ENCODE results near the gene KCNQ1. TPM values are rescaled to one million over a fixed set of nuclear protein-coding genes. Genes with fewer than 3 reads are reported as not detected.

KCNQ1 gene
- total and polyA plus RNA-seq, 2 donors (not counting 1 experiment from before 2014, with no cell fraction given), result 21.5 to 28.8 TPM

GRCh38 chr11:2472428-2473186 is 27.8 kb downstream of the KCNQ1 start:
- Histone ChIP-seq H3K27me3 (replicated peaks in 1 of 4; ENCODE audit: control extremely low read depth in 1 of 4, control insufficient read depth in 3 of 4, insufficient read depth in 4 of 4, low read length in 3 of 4) (no peaks in the 10 kb centered on the region), H3K4me1 (ENCODE audit: control insufficient read depth in 2 of 2, insufficient read depth in 2 of 2, low read length in 2 of 2) (peaks cover 2 to 3% of the 10 kb centered on the region in 2 donors), H4K20me1 (ENCODE audit: control insufficient read depth, insufficient read depth, low read length, poor library complexity, severe bottlenecking) (peaks cover 66% of the 10 kb centered on the region), H3K27ac (ENCODE audit: low read length in 2 of 2) (no peak overlapping the region), H2AFZ (ENCODE audit: insufficient read depth, low read depth, low read length, poor library complexity, severe bottlenecking) (no peak overlapping the region), H3K9me3 (ENCODE audit: control extremely low read depth in 1 of 3, control insufficient read depth in 2 of 3, insufficient read depth in 1 of 3, low read length in 2 of 3) (peaks cover 0 to 1% (median under 1%) of the 10 kb centered on the region in 3 donors), H3K79me2 (ENCODE audit: control insufficient read depth, insufficient read depth, low read length) (peaks cover 41% of the 10 kb centered on the region), H3K4me3 (ENCODE audit: control extremely low read depth in 1 of 5, extremely low read depth in 1 of 5, insufficient read depth in 1 of 5, low read depth in 2 of 5, low read length in 4 of 5) (no peak overlapping the region), H3K4me2 (replicated peaks; ENCODE audit: low read depth, low read length, poor library complexity, severe bottlenecking) (no peak overlapping the region), H3K9ac (ENCODE audit: low read length) (no peak overlapping the region), H3K36me3 (replicated peaks in 1 of 2; ENCODE audit: control extremely low read depth in 1 of 2, control insufficient read depth in 1 of 2, extremely low read depth in 1 of 2, insufficient read depth in 2 of 2, low read length in 1 of 2) (peaks cover 0 to 2% of the 10 kb centered on the region in 2 experiments)
- intact Hi-C loops (cut with micrococcal nuclease), result no loop called here
- Mint-ChIP-seq H3K4me1 (peaks cover 12% of the 10 kb centered on the region), H3K9me3 (ENCODE audit: insufficient read depth) (no peaks in the 10 kb centered on the region), H3K4me3 (no peak overlapping the region), H3K27ac (peak overlapping the region; percentile 8), H3K27me3 (no peaks in the 10 kb centered on the region)
- no peak for DNase-seq
- no peak for ATAC-seq (ENCODE audit: low read depth)
- TF ChIP-seq CTCF (IDR thresholded peaks at IDR 0.05), result no peak
- no peak for TF ChIP-seq EZH2 (IDR thresholded peaks at IDR 0.05; ENCODE audit: borderline replicate concordance, insufficient read depth, low read depth, low read length, poor library complexity, severe bottlenecking)
- CTCF ChIA-PET, result no interaction called here
- POLR2A ChIA-PET, result no interaction called here
- 91% methylated on average over 6 of the region's 8 CpGs for WGBS (ENCODE audit: insufficient coverage)

- no peak overlapping the region for H3K4me2 ChIP-seq (replicated peaks; ENCODE audit: low read depth, low read length, poor library complexity, severe bottlenecking)
- intact Hi-C loops (cut with micrococcal nuclease), result no loop called here
- no peaks in the 10 kb centered on the region for H3K4me1 ChIP-seq (ENCODE audit: control insufficient read depth in 2 of 2, insufficient read depth in 2 of 2, low read length in 2 of 2)
- no peak overlapping the region for H3K27ac ChIP-seq (ENCODE audit: low read length in 2 of 2)
- no peaks in the 10 kb centered on the region for H3K27me3 Mint-ChIP-seq
- no peak for ATAC-seq (ENCODE audit: low read depth)
- no peak overlapping the region for H3K4me3 Mint-ChIP-seq
- H2AFZ ChIP-seq (ENCODE audit: insufficient read depth, low read depth, low read length, poor library complexity, severe bottlenecking), result no peak overlapping the region
- ChIA-PET POLR2A (no interaction called here), CTCF (no interaction called here)
- no peak for DNase-seq
- H3K79me2 ChIP-seq (ENCODE audit: control insufficient read depth, insufficient read depth, low read length), result peaks cover 35% of the 10 kb centered on the region
- H4K20me1 ChIP-seq (ENCODE audit: control insufficient read depth, insufficient read depth, low read length, poor library complexity, severe bottlenecking), result peaks cover 57% of the 10 kb centered on the region
- no peaks in the 10 kb centered on the region for H3K27me3 ChIP-seq (replicated peaks in 1 of 4; ENCODE audit: control extremely low read depth in 1 of 4, control insufficient read depth in 3 of 4, insufficient read depth in 4 of 4, low read length in 3 of 4)
- peaks cover 1 to 5% (median 4%) of the 10 kb centered on the region in 3 donors for H3K9me3 ChIP-seq (ENCODE audit: control extremely low read depth in 1 of 3, control insufficient read depth in 2 of 3, insufficient read depth in 1 of 3, low read length in 2 of 3)
- 95% methylated on average over 21 of the region's 27 CpGs for WGBS (ENCODE audit: insufficient coverage)
- TF ChIP-seq EZH2 (IDR thresholded peaks at IDR 0.05; ENCODE audit: borderline replicate concordance, insufficient read depth, low read depth, low read length, poor library complexity, severe bottlenecking), result no peak
- TF ChIP-seq CTCF (IDR thresholded peaks at IDR 0.05), result no peak
- H3K27ac Mint-ChIP-seq, result no peak overlapping the region
- H3K9me3 Mint-ChIP-seq (ENCODE audit: insufficient read depth), result peaks cover 2% of the 10 kb centered on the region
- no peak overlapping the region for H3K9ac ChIP-seq (ENCODE audit: low read length)
- H3K4me3 ChIP-seq (ENCODE audit: control extremely low read depth in 1 of 5, extremely low read depth in 1 of 5, insufficient read depth in 1 of 5, low read depth in 2 of 5, low read length in 4 of 5), result no peak overlapping the region
- peaks cover 0 to 2% of the 10 kb centered on the region in 2 experiments for H3K36me3 ChIP-seq (replicated peaks in 1 of 2; ENCODE audit: control extremely low read depth in 1 of 2, control insufficient read depth in 1 of 2, extremely low read depth in 1 of 2, insufficient read depth in 2 of 2, low read length in 1 of 2)
- peaks cover 10% of the 10 kb centered on the region for H3K4me1 Mint-ChIP-seq
These were observed 28.7 kb downstream of the KCNQ1 start for GRCh38 chr11:2473361-2474058.

All from B cell (primary cell).